WI38 (cell line): ENCODE results near the gene COL23A1.

Source experiments
- H3K4me3 ChIP-seq: 2 replicates; pipeline ENCODE4 v1.5.1; 2011; ENCODE audit warnings: low read depth, mild to moderate bottlenecking, control low read depth, low read length
- CTCF ChIP-seq: IDR thresholded peaks from 2 replicates; pipeline ENCODE4 v1.5.1; 2012; ENCODE audit warnings: low read depth, mild to moderate bottlenecking, control low read depth, low read length

COL23A1 gene

GRCh38 chr5:178515776-178516503, 74.3 kb downstream of the COL23A1 start:
- H3K4me3 ChIP-seq: no peak overlapping the region
- no peak for TF ChIP-seq CTCF

GRCh38 chr5:178514851-178515418, 75.3 kb downstream of the COL23A1 start:
- no peak overlapping the region for H3K4me3 ChIP-seq
- no peak for TF ChIP-seq CTCF

GRCh38 chr5:178511172-178511571, 79.0 kb downstream of the COL23A1 start:
- no peak overlapping the region for H3K4me3 ChIP-seq
- TF ChIP-seq CTCF: no peak

- no peak for TF ChIP-seq CTCF
- H3K4me3 ChIP-seq: no peak overlapping the region
Observed at GRCh38 chr5:178509491-178510057, 80.6 kb downstream of the COL23A1 start.

GRCh38 chr5:178507151-178507932, 82.9 kb downstream of the COL23A1 start:
- H3K4me3 ChIP-seq: no peak overlapping the region
- no peak for TF ChIP-seq CTCF

GRCh38 chr5:178505639-178506407, 84.4 kb downstream of the COL23A1 start:
- no peak for TF ChIP-seq CTCF
- H3K4me3 ChIP-seq: no peak overlapping the region
